Measurements from ENCODE around the gene CLEC4M.
"Not testable (repeated sequence)": the region's sequence is repeated elsewhere in the genome, so short reads cannot be mapped to it uniquely, and the experiment has no call there.

The CLEC4M gene

DNA sequence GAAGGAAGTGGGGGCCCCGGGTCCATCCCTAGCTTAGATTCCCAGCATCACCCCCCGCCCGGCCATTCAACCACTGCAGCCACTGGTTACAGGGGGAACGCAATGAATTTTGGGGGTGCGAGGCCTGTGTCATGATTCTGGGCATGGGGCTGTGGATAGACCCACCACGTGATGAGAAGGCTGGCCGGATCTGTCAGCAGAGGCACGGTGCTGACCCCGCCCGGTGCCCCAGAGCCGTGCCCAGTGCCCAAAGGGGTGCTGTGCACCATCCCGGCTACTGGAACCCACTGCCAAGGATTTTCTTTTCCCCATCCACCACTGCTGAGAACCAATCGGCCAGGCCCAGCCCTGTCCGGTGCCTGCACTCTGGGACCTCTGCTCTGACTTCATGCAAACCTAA lies 27.4 kb downstream of the CLEC4M start (continued):
- TF ChIP-seq ZNF10 (tag by site-specific recombination; IDR thresholded peaks at IDR 0.05): no peak
- TF ChIP-seq ZNF510 (tag by site-specific recombination; IDR thresholded peaks at IDR 0.05; ENCODE audit: insufficient replicate concordance): no peak
- TF ChIP-seq, protein P1, sequence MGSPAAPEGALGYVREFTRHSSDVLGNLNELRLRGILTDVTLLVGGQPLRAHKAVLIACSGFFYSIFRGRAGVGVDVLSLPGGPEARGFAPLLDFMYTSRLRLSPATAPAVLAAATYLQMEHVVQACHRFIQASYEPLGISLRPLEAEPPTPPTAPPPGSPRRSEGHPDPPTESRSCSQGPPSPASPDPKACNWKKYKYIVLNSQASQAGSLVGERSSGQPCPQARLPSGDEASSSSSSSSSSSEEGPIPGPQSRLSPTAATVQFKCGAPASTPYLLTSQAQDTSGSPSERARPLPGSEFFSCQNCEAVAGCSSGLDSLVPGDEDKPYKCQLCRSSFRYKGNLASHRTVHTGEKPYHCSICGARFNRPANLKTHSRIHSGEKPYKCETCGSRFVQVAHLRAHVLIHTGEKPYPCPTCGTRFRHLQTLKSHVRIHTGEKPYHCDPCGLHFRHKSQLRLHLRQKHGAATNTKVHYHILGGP (tag by site-specific recombination; IDR thresholded peaks at IDR 0.05): no peak
- no peak for TF ChIP-seq RBAK (tag by site-specific recombination; IDR thresholded peaks at IDR 0.05)
- no peak for TF ChIP-seq ZNF792 (tag by site-specific recombination; IDR thresholded peaks at IDR 0.05)
- no peak for TF ChIP-seq IKZF3 (tag by site-specific recombination; IDR thresholded peaks at IDR 0.05)
- TF ChIP-seq ZXDB (tag by site-specific recombination; IDR thresholded peaks at IDR 0.05): no peak
- no peak for TF ChIP-seq HOXA7 (CRISPR knock-in tag; IDR thresholded peaks at IDR 0.05; ENCODE audit: borderline replicate concordance)

- no peaks in the 10 kb centered on the region for H3K36me3 ChIP-seq (ENCODE audit: control insufficient read depth in 2 of 2, insufficient read depth in 1 of 2, low read length in 2 of 2)
- H3K4me3 ChIP-seq (ENCODE audit: low read depth, low read length): no peak overlapping the region
- H3K9me3 ChIP-seq (ENCODE audit: control insufficient read depth, insufficient read depth, low read depth, low read length): no peaks in the 10 kb centered on the region
- TF ChIP-seq ZNF555 (tag by site-specific recombination; conservative IDR thresholded peaks at IDR 0.05) (no peak), REPIN1 (tag by site-specific recombination; IDR thresholded peaks at IDR 0.05; ENCODE audit: low read depth) (no peak), ZNF311 (tag by site-specific recombination; IDR thresholded peaks at IDR 0.05; ENCODE audit: borderline replicate concordance) (no peak), ZBTB21 (tag by site-specific recombination; IDR thresholded peaks at IDR 0.05) (no peak), OVOL3 (tag by site-specific recombination; IDR thresholded peaks at IDR 0.05) (no peak)
- TF ChIP-seq, protein P2, sequence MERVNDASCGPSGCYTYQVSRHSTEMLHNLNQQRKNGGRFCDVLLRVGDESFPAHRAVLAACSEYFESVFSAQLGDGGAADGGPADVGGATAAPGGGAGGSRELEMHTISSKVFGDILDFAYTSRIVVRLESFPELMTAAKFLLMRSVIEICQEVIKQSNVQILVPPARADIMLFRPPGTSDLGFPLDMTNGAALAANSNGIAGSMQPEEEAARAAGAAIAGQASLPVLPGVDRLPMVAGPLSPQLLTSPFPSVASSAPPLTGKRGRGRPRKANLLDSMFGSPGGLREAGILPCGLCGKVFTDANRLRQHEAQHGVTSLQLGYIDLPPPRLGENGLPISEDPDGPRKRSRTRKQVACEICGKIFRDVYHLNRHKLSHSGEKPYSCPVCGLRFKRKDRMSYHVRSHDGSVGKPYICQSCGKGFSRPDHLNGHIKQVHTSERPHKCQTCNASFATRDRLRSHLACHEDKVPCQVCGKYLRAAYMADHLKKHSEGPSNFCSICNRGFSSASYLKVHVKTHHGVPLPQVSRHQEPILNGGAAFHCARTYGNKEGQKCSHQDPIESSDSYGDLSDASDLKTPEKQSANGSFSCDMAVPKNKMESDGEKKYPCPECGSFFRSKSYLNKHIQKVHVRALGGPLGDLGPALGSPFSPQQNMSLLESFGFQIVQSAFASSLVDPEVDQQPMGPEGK (tag by site-specific recombination; IDR thresholded peaks at IDR 0.05): no peak
- ChIA-PET POLR2A (no interaction called here), CTCF (interaction anchor here (0.7 kb wide), 1 partner anchor 10 kb away, joined by 3 read pairs; no protein-coding TSS in a partner anchor)
- no peaks in the 10 kb centered on the region for H3K4me1 ChIP-seq (ENCODE audit: control insufficient read depth, insufficient read depth, low read length)
- H3K27ac ChIP-seq (ENCODE audit: extremely low read depth, low read depth, low read length): no peak overlapping the region
Measured at GRCh38 chr19:7792281-7792680, 29.2 kb downstream of the CLEC4M start.

- H3K36me3 ChIP-seq (ENCODE audit: control insufficient read depth in 2 of 2, insufficient read depth in 1 of 2, low read length in 2 of 2); POLR2A ChIA-PET; H3K27ac ChIP-seq (ENCODE audit: extremely low read depth, low read depth, low read length); H3K9me3 ChIP-seq (ENCODE audit: control insufficient read depth, insufficient read depth, low read depth, low read length); H3K4me3 ChIP-seq (ENCODE audit: low read depth, low read length); H3K4me1 ChIP-seq (ENCODE audit: control insufficient read depth, insufficient read depth, low read length): not testable (repeated sequence)
- CTCF ChIA-PET: interaction anchor here (0.7 kb wide), 1 partner anchor 11 kb away, joined by 3 read pairs; no protein-coding TSS in a partner anchor
Measured at GRCh38 chr19:7792701-7793100, 29.7 kb downstream of the CLEC4M start.

GRCh38 chr19:7793493-7793892 lies 30.4 kb downstream of the CLEC4M start:
- Histone ChIP-seq H3K4me3 (ENCODE audit: low read depth, low read length) (no peak overlapping the region), H3K4me1 (ENCODE audit: control insufficient read depth, insufficient read depth, low read length) (no peaks in the 10 kb centered on the region), H3K36me3 (ENCODE audit: control insufficient read depth in 2 of 2, insufficient read depth in 1 of 2, low read length in 2 of 2) (no peaks in the 10 kb centered on the region), H3K9me3 (ENCODE audit: control insufficient read depth, insufficient read depth, low read depth, low read length) (no peaks in the 10 kb centered on the region), H3K27ac (ENCODE audit: extremely low read depth, low read depth, low read length) (no peak overlapping the region)
- TF ChIP-seq ZNF391 (tag by site-specific recombination; IDR thresholded peaks at IDR 0.05; ENCODE audit: borderline replicate concordance, low read depth) (no peak), TRIM28 (IDR thresholded peaks at IDR 0.05; ENCODE audit: borderline replicate concordance, low read length) (no peak)
- POLR2A ChIA-PET: no interaction called here
- CTCF ChIA-PET: no interaction called here

All from HEK293 (cell line).